K562 (cell line): Measurements from ENCODE around the gene OGFR. TPM values are rescaled to one million over a fixed set of nuclear protein-coding genes. Genes with fewer than 3 reads are reported as not detected.
A peak's percentile ranks its signal among the peaks of the same experiment; 100 is the strongest.

ENCODE experiments used
- CEBPZ ChIP-seq: fragments of 150-350 bp; IDR thresholded peaks from 2 replicates; pipeline ENCODE4 v1.6.1; 2014; ENCODE audit warnings: low read depth, mild to moderate bottlenecking, low read length, borderline replicate concordance
- CHD4 ChIP-seq: fragments of 200-600 bp; sonication (generic); IDR thresholded peaks from 3 replicates; pipeline ENCODE4 v1.6.1; 2012; ENCODE audit warnings: low read depth, mild to moderate bottlenecking, mixed read lengths, low read length, inconsistent platforms; ENCODE audit not compliant: insufficient read depth, insufficient replicate concordance, poor library complexity, severe bottlenecking
- CTCFL ChIP-seq: IDR thresholded peaks from 2 replicates; pipeline ENCODE4 v1.6.1; 2011; ENCODE audit warnings: borderline replicate concordance, low read depth, mild to moderate bottlenecking, moderate library complexity, low read length; ENCODE audit not compliant: insufficient read depth, poor library complexity, severe bottlenecking
- GABPB2 ChIP-seq: fragments of 250-450 bp; sonication (Bioruptor Pico); conservative IDR thresholded peaks from 2 replicates; pipeline ENCODE4 v1.5.1; 2021; ENCODE audit warnings: mild to moderate bottlenecking
- HSF4 ChIP-seq: fragments of 250-450 bp; sonication (Bioruptor Pico); IDR thresholded peaks from 2 replicates; pipeline ENCODE4 v2.1.2; 2022; ENCODE audit warnings: mild to moderate bottlenecking, moderate library complexity, borderline replicate concordance
- KLF1 ChIP-seq: fragments of 450-650 bp; IDR thresholded peaks from 2 replicates; pipeline ENCODE4 v1.6.1; 2016; ENCODE audit warnings: missing genetic modification characterization, missing compliant biosample characterization
- MBD1 ChIP-seq: fragments of 250-450 bp; sonication (Bioruptor Pico); IDR thresholded peaks from 2 replicates; pipeline ENCODE4 v1.8.0; 2022; ENCODE audit warnings: inconsistent platforms
- MEIS2 ChIP-seq: fragments of 450-650 bp; IDR thresholded peaks from 2 replicates; pipeline ENCODE4 v1.6.1; 2014; ENCODE audit warnings: mild to moderate bottlenecking; ENCODE audit not compliant: partially characterized antibody
- MIER1 ChIP-seq: fragments of 450-650 bp; IDR thresholded peaks from 2 replicates; pipeline ENCODE4 v1.6.1; 2016; ENCODE audit warnings: antibody characterized with exemption, mild to moderate bottlenecking, low read depth
- SMAD2 ChIP-seq: fragments of 150-350 bp; IDR thresholded peaks from 2 replicates; pipeline ENCODE4 v1.6.1; 2014; ENCODE audit warnings: low read depth, mild to moderate bottlenecking, low read length
- ZBTB34 ChIP-seq: fragments of 250-450 bp; sonication (Bioruptor Pico); IDR thresholded peaks from 2 replicates; pipeline ENCODE4 v1.8.0; 2021; ENCODE audit warnings: mild to moderate bottlenecking, moderate library complexity
- polyA plus RNA-seq, 8 experiments: library from polyadenylated mRNA; depleted of rRNA in 4 of 8; stranded (reverse) in 5 of 8; unstranded in 3 of 8; fragments of >200 nt; fragmentation: Nextera tagmentation in 2 of 8; fragmentation: Illumina TruSeq in 1 of 8; extraction: Ambion mirVana in 2 of 8; extraction: Trizol in 1 of 8; gene quantifications; 2 replicates each; pipeline versions ENCODE4 v1.2.1 to v1.2.3, GENCODE V29; 2011 to 2014; ENCODE audit warnings: inconsistent platforms in 1 of 8, missing spikeins in 1 of 8
- total RNA-seq, 7 experiments: library from RNA; depleted of rRNA in 6 of 7; stranded (reverse); fragments of >200 nt in 6 of 7; fragmentation: Illumina TruSeq in 2 of 7; extraction: Trizol in 2 of 7; gene quantifications; 2 replicates each; pipeline versions ENCODE4 v1.2.1 to v1.2.3, GENCODE V29; 2011 to 2021; ENCODE audit warnings: low replicate concordance in 1 of 7
- TF ChIP-seq, protein P1 (sequence below): fragments of 250-450 bp; sonication (Bioruptor Pico); IDR thresholded peaks from 2 replicates; pipeline ENCODE4 v1.8.0; 2022; ENCODE audit warnings: inconsistent platforms, mild to moderate bottlenecking, moderate library complexity, borderline replicate concordance
- TF ChIP-seq, protein P2 (sequence below): sonication (generic); formaldehyde crosslinking; IDR thresholded peaks from 2 replicates; pipeline ENCODE4 v1.8.1; 2023; ENCODE audit warnings: mild to moderate bottlenecking, missing genetic modification reagents, moderate library complexity

The OGFR gene
- total and polyA plus RNA-seq, 9 of the 15 experiments (the other 6 are each of a cell fraction or from before 2014, with no cell fraction given): 0.39 to 56.3 (median 17.5) TPM

- TF ChIP-seq SMAD2 (no peak), MBD1 (CRISPR knock-in tag) (no peak), KLF1 (tag) (no peak), GABPB2 (CRISPR knock-in tag) (no peak), HSF4 (no peak), MEIS2 (no peak), CHD4 (no peak), CEBPZ (no peak), ZBTB34 (CRISPR knock-in tag) (no peak), CTCFL (no peak), MIER1 (0 out of 2 replicates have a peak, but pooled peaks have one; percentile 69)
- TF ChIP-seq, protein P1, sequence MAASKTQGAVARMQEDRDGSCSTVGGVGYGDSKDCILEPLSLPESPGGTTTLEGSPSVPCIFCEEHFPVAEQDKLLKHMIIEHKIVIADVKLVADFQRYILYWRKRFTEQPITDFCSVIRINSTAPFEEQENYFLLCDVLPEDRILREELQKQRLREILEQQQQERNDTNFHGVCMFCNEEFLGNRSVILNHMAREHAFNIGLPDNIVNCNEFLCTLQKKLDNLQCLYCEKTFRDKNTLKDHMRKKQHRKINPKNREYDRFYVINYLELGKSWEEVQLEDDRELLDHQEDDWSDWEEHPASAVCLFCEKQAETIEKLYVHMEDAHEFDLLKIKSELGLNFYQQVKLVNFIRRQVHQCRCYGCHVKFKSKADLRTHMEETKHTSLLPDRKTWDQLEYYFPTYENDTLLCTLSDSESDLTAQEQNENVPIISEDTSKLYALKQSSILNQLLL (CRISPR knock-in tag): no peak
- TF ChIP-seq, protein P2, sequence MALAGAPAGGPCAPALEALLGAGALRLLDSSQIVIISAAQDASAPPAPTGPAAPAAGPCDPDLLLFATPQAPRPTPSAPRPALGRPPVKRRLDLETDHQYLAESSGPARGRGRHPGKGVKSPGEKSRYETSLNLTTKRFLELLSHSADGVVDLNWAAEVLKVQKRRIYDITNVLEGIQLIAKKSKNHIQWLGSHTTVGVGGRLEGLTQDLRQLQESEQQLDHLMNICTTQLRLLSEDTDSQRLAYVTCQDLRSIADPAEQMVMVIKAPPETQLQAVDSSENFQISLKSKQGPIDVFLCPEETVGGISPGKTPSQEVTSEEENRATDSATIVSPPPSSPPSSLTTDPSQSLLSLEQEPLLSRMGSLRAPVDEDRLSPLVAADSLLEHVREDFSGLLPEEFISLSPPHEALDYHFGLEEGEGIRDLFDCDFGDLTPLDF (CRISPR knock-in tag): no peak
Observed at GRCh38 chr20:62795023-62795761, 9.4 kb upstream of the OGFR start (continued).
